Measurements from ENCODE around the gene MUC5B.

- TF ChIP-seq POLR2AphosphoS5 (IDR thresholded peaks at IDR 0.05; ENCODE audit: low read depth, low read length) (no peak), POLR2A (IDR thresholded peaks at IDR 0.05; ENCODE audit: low read depth, low read length) (no peak), TAF1 (IDR thresholded peaks at IDR 0.05; ENCODE audit: low read depth, low read length) (no peak), SPI1 (IDR thresholded peaks at IDR 0.05; ENCODE audit: low read depth, low read length) (no peak), POU2F2 (IDR thresholded peaks at IDR 0.05; ENCODE audit: low read depth, low read length) (no peak), PAX5 (IDR thresholded peaks at IDR 0.05; ENCODE audit: insufficient read depth, low read length, severe bottlenecking) (no peak)
These were observed 56.8 kb downstream of the MUC5B start for GRCh38 chr11:1279674-1280055.
